ENCODE data around the gene HES2.
A peak's percentile ranks its signal among the peaks of the same experiment; 100 is the strongest.

DNA sequence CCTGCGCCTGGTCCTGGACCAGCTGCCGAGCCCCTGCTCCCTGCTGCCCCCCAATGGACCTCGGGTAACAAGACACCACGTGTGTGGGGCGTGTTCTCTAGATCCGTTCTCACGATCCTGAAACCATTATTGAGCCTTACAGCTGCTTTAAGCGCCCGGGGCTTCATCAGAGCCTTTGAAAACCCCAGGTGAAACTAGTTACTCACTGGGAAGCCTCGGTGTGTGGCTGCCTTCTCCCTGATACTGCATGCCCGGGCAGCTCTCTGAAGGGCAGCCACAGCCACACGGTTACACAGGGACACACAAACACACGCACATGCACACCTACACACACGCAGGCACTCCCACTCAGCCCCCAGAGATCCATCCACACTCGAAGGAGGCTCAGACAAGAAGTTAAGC is 5.3 kb downstream of the HES2 start:
- TF ChIP-seq, protein P1, sequence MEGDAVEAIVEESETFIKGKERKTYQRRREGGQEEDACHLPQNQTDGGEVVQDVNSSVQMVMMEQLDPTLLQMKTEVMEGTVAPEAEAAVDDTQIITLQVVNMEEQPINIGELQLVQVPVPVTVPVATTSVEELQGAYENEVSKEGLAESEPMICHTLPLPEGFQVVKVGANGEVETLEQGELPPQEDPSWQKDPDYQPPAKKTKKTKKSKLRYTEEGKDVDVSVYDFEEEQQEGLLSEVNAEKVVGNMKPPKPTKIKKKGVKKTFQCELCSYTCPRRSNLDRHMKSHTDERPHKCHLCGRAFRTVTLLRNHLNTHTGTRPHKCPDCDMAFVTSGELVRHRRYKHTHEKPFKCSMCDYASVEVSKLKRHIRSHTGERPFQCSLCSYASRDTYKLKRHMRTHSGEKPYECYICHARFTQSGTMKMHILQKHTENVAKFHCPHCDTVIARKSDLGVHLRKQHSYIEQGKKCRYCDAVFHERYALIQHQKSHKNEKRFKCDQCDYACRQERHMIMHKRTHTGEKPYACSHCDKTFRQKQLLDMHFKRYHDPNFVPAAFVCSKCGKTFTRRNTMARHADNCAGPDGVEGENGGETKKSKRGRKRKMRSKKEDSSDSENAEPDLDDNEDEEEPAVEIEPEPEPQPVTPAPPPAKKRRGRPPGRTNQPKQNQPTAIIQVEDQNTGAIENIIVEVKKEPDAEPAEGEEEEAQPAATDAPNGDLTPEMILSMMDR (IDR thresholded peaks at IDR 0.05) = peak in 3 of 6 experiments; percentile 13 to 28 (median 23)
- TF ChIP-seq POLR2A (IDR thresholded peaks at IDR 0.05) = no peak

Data from adrenal gland (tissue), 5 donors.